ENCODE results near the gene GP9. TPM values are rescaled to one million over a fixed set of nuclear protein-coding genes. Genes with fewer than 3 reads are reported as not detected.

GP9 gene
- total and polyA plus RNA-seq, 9 of the 15 experiments (the other 6 are each of a cell fraction or from before 2014, with no cell fraction given): not detected

DNA sequence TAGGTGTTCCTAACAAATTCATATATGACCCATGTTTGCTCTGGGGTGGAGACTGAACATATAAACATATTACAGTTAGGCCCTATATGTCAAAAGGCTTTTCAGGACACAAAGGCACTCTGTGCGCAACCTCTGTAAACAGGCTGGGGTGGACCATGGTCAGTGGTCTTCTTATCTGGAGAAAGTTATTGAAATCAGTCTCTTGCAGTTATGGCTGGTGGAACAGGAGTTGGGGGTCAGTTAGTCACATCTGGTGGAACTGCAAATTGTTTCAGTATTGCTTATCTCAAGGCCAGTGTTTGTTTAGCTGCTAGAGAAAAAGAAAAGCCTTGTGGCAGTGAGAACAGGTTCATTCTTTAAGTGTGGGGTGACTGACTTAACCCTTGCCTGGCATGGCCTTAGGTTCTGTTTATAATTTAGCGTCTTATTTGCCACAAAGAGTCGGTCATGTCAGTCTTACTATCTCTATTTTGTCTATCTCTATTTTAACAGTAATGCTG lies 5.9 kb upstream of the GP9 start (continued):
- TF ChIP-seq, protein P1, sequence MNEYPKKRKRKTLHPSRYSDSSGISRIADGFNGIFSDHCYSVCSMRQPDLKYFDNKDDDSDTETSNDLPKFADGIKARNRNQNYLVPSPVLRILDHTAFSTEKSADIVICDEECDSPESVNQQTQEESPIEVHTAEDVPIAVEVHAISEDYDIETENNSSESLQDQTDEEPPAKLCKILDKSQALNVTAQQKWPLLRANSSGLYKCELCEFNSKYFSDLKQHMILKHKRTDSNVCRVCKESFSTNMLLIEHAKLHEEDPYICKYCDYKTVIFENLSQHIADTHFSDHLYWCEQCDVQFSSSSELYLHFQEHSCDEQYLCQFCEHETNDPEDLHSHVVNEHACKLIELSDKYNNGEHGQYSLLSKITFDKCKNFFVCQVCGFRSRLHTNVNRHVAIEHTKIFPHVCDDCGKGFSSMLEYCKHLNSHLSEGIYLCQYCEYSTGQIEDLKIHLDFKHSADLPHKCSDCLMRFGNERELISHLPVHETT (CRISPR knock-in tag; conservative IDR thresholded peaks at IDR 0.05 in 1 of 2, IDR thresholded peaks at IDR 0.05 in 1 of 2): peak in 1 of 2 experiments; percentile 63; a peak in 1 of 4 replicates
- TF ChIP-seq JUND (IDR thresholded peaks at IDR 0.05; ENCODE audit: borderline replicate concordance, low read depth, low read length) (peak; percentile 47; the same call in 1 of the 2 replicates), JUND (tag; IDR thresholded peaks at IDR 0.05; ENCODE audit: borderline replicate concordance, low read depth, low read length) (no peak; the same call in 2 of the 3 replicates), SOX6 (IDR thresholded peaks at IDR 0.05) (peak; percentile 96), HMG20B (CRISPR knock-in tag; IDR thresholded peaks at IDR 0.05) (no peak), ZNF175 (CRISPR knock-in tag; IDR thresholded peaks at IDR 0.05; ENCODE audit: low read depth) (0 out of 2 replicates have a peak, but pooled peaks have one; percentile 44), FOSL1 (tag; conservative IDR thresholded peaks at IDR 0.05) (0 out of 2 replicates have a peak, but pooled peaks have one; percentile 34), CHAMP1 (IDR thresholded peaks at IDR 0.05) (peak; percentile 62; the same call in 1 of the 2 replicates), ZNF274 (IDR thresholded peaks at IDR 0.05; ENCODE audit: borderline replicate concordance, low read depth, low read length) (peak; percentile 69; the same call in 1 of the 2 replicates), CCNT2 (IDR thresholded peaks at IDR 0.05; ENCODE audit: borderline replicate concordance, extremely low read depth, insufficient read length, low read depth, low read length) (peak; percentile 92), KDM1A (IDR thresholded peaks at IDR 0.05) (peak; percentile 96 to 97), MEF2D (tag; conservative IDR thresholded peaks at IDR 0.05; ENCODE audit: low read depth) (peak; percentile 46; the same call in 1 of the 2 replicates), CTCF (IDR thresholded peaks at IDR 0.05 in 2 of 3, conservative IDR thresholded peaks at IDR 0.05 in 1 of 3; ENCODE audit: insufficient read depth in 2 of 3, low read depth in 1 of 3, low read length in 3 of 3) (no peak)
- TF ChIP-seq, protein P2, sequence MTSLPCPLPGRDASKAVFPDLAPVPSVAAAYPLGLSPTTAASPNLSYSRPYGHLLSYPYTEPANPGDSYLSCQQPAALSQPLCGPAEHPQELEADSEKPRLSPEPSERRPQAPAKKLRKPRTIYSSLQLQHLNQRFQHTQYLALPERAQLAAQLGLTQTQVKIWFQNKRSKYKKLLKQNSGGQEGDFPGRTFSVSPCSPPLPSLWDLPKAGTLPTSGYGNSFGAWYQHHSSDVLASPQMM (CRISPR knock-in tag; IDR thresholded peaks at IDR 0.05): no peak
- TF ChIP-seq, protein P3, sequence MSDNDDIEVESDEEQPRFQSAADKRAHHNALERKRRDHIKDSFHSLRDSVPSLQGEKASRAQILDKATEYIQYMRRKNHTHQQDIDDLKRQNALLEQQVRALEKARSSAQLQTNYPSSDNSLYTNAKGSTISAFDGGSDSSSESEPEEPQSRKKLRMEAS (CRISPR knock-in tag; IDR thresholded peaks at IDR 0.05): peak; percentile 30; the same call in 1 of the 2 replicates
- TF ChIP-seq, protein P4, sequence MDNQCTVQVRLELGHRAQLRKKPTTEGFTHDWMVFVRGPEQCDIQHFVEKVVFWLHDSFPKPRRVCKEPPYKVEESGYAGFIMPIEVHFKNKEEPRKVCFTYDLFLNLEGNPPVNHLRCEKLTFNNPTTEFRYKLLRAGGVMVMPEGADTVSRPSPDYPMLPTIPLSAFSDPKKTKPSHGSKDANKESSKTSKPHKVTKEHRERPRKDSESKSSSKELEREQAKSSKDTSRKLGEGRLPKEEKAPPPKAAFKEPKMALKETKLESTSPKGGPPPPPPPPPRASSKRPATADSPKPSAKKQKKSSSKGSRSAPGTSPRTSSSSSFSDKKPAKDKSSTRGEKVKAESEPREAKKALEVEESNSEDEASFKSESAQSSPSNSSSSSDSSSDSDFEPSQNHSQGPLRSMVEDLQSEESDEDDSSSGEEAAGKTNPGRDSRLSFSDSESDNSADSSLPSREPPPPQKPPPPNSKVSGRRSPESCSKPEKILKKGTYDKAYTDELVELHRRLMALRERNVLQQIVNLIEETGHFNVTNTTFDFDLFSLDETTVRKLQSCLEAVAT (IDR thresholded peaks at IDR 0.05): peak in 1 of 2 experiments; percentile 24; a peak in 1 of 4 replicates
